GM12878 (cell line): ENCODE measurements around the gene NR1D2. TPM values are rescaled to one million over a fixed set of nuclear protein-coding genes. Genes with fewer than 3 reads are reported as not detected.

Source experiments
- ATAC-seq: fragments of 200-7000 bp; cut with Tn5 transposase; 3 replicates; pipeline ENCODE4 v1.9.1; 2020; ENCODE audit warnings: mild to moderate bottlenecking, moderate library complexity
- BruUV-seq: library from RNA; stranded (reverse); fragments of 400-500 nt; replicated peaks from 2 replicates; lab custom pipeline; 2021; lab: Mats Ljungman, UMichigan
- CTCF ChIA-PET: fragments of 300-600 bp; sonication (Branson Sonifier 250); formaldehyde crosslinking; extraction: SDS; loops from one replicate; lab custom pipeline; 2021; ENCODE audit warnings: inconsistent platforms; lab: Yijun Ruan, JAX
- POLR2A ChIA-PET: fragments of 350-600 bp; formaldehyde crosslinking; extraction: SDS; loops from one replicate; lab custom pipeline; 2021; ENCODE audit warnings: inconsistent platforms; lab: Charles Lee
- RAD21 ChIA-PET: fragments of 300-600 bp; sonication (Branson Sonifier 250); formaldehyde crosslinking; loops from one replicate; lab custom pipeline; 2023; ENCODE audit warnings: antibody characterized with exemption; ENCODE audit not compliant: unreplicated experiment; lab: Charles Lee
- SMC1A ChIA-PET: fragments of 300-600 bp; sonication (Branson Sonifier 250); formaldehyde crosslinking; loops from one replicate; lab custom pipeline; 2023; ENCODE audit not compliant: unreplicated experiment, uncharacterized antibody; lab: Charles Lee
- DNase-seq: peaks from one replicate; pipeline ENCODE4 v3.0.0-alpha.2; 2011; ENCODE audit warnings: low read depth, low spot score
- FAIRE-seq: peaks from 3 replicates; lab custom pipeline; 2011; peaks lifted over from hg19 to GRCh38; lab: Jason Lieb, UNC
- H2AFZ ChIP-seq: 2 replicates; pipeline ENCODE4 v1.6.0; 2011; ENCODE audit warnings: low read depth, low read length, control low read depth; ENCODE audit not compliant: control insufficient read depth
- H3K27ac ChIP-seq: 2 replicates; pipeline ENCODE4 v1.5.1; 2011; ENCODE audit warnings: control low read depth; ENCODE audit not compliant: control insufficient read depth, insufficient read depth
- H3K27me3 ChIP-seq, 2 experiments: replicated peaks in 1 of 2; 2 replicates each; pipeline versions ENCODE4 v1.6.0 to v1.6.1; 2011; ENCODE audit warnings: low read length in 1 of 2; ENCODE audit not compliant: control insufficient read depth in 2 of 2, insufficient read depth in 2 of 2
- H3K36me3 ChIP-seq, 2 experiments: 2 replicates each; pipeline ENCODE4 v1.5.1; 2011; ENCODE audit warnings: low read length in 1 of 2; ENCODE audit not compliant: control insufficient read depth in 2 of 2, insufficient read depth in 2 of 2
- H3K4me1 ChIP-seq: 2 replicates; pipeline ENCODE4 v1.6.1; 2011; ENCODE audit warnings: mild to moderate bottlenecking, low read length, moderate library complexity, mixed read lengths; ENCODE audit not compliant: control insufficient read depth, insufficient read depth
- H3K4me2 ChIP-seq: 2 replicates; pipeline ENCODE4 v1.6.0; 2011; ENCODE audit warnings: control low read depth; ENCODE audit not compliant: control insufficient read depth, insufficient read depth
- H3K4me3 ChIP-seq: fragments of 200-600 bp; sonication (generic); 2 replicates; pipeline ENCODE4 v1.5.1; 2016
- H3K79me2 ChIP-seq: 2 replicates; pipeline ENCODE4 v1.6.0; 2011; ENCODE audit warnings: low read length; ENCODE audit not compliant: control insufficient read depth, insufficient read depth
- H3K9ac ChIP-seq: 2 replicates; pipeline ENCODE4 v1.8.0; 2011; ENCODE audit warnings: low read length, control low read depth, mixed read lengths; ENCODE audit not compliant: control insufficient read depth, insufficient read depth
- H3K9me3 ChIP-seq: replicated peaks from 3 replicates; pipeline ENCODE4 v1.5.1; 2011; ENCODE audit warnings: mild to moderate bottlenecking, low read length; ENCODE audit not compliant: control insufficient read depth, insufficient read depth
- H4K20me1 ChIP-seq: 2 replicates; pipeline ENCODE4 v1.6.0; 2011; ENCODE audit not compliant: control insufficient read depth, insufficient read depth
- ATF7 ChIP-seq: fragments of 450-650 bp; IDR thresholded peaks from 2 replicates; pipeline ENCODE4 v1.6.1; 2016; ENCODE audit warnings: low read depth, mild to moderate bottlenecking
- HCFC1 ChIP-seq: fragments of 150-350 bp; IDR thresholded peaks from 2 replicates; pipeline ENCODE4 v1.6.1; 2014; ENCODE audit warnings: low read length
- JUND ChIP-seq: IDR thresholded peaks from 2 replicates; pipeline ENCODE4 v1.6.1; 2012; ENCODE audit warnings: low read depth, mild to moderate bottlenecking, low read length, improper control_type of control experiment, moderate library complexity
- SPI1 ChIP-seq: IDR thresholded peaks from 2 replicates; pipeline ENCODE4 v1.6.1; 2011; ENCODE audit warnings: low read depth, mild to moderate bottlenecking, low read length, moderate library complexity, borderline replicate concordance; ENCODE audit not compliant: insufficient read depth
- SUPT20H ChIP-seq: IDR thresholded peaks from 2 replicates; pipeline ENCODE4 v1.6.1; 2011; ENCODE audit warnings: low read depth, mild to moderate bottlenecking, low read length, moderate library complexity, borderline replicate concordance; ENCODE audit not compliant: control insufficient read depth
- TAF1 ChIP-seq: IDR thresholded peaks from 2 replicates; pipeline ENCODE4 v1.6.1; 2011; ENCODE audit warnings: mild to moderate bottlenecking, low read depth, low read length, borderline replicate concordance
- ZNF217 ChIP-seq: fragments of 450-650 bp; IDR thresholded peaks from 2 replicates; pipeline ENCODE4 v1.6.1; 2017; ENCODE audit warnings: antibody characterized with exemption, mild to moderate bottlenecking
- ZNF24 ChIP-seq: fragments of 450-650 bp; IDR thresholded peaks from 2 replicates; pipeline ENCODE4 v1.6.1; 2017; ENCODE audit warnings: antibody characterized with exemption, mild to moderate bottlenecking
- ZZZ3 ChIP-seq: IDR thresholded peaks from 2 replicates; pipeline ENCODE4 v1.6.1; 2011; ENCODE audit warnings: low read depth; ENCODE audit not compliant: control insufficient read depth, insufficient read length
- WGBS: methylation state at CpG from one replicate; pipeline ENCODE4 v1.1.6; 2016; ENCODE audit warnings: low lambda C conversion rate; ENCODE audit not compliant: insufficient replicate concordance, insufficient coverage; ENCODE audit errors: missing lambda C conversion rate; 5-methylcytosine and 5-hydroxymethylcytosine counted together
- in situ Hi-C: fragments of 300-500 bp; cut with MboI; formaldehyde crosslinking; loops from 9 replicates; pipeline ENCODE4 v1.14.3; 2018; ENCODE audit warnings: mixed read lengths
- intact Hi-C: fragments of 100-400 bp; cut with micrococcal nuclease; formaldehyde crosslinking; loops from one replicate; pipeline ENCODE4 v1.14.2; 2022; ENCODE audit not compliant: unreplicated experiment
- polyA plus RNA-seq, 11 experiments: library from polyadenylated mRNA; depleted of rRNA in 4 of 11; unstranded in 6 of 11; stranded (reverse) in 5 of 11; fragments of >200 nt; fragmentation: Nextera tagmentation in 4 of 11; fragmentation: Illumina TruSeq in 1 of 11; extraction: Ambion mirVana in 4 of 11; extraction: Trizol in 1 of 11; gene quantifications; 1 replicate in 1 of 11; 2 replicates in 10 of 11; pipeline versions ENCODE4 v1.2.1 to v1.2.3, GENCODE V29; 2011 to 2016; ENCODE audit warnings: inconsistent platforms in 2 of 11, missing spikeins in 2 of 11, low read depth in 1 of 11
- total RNA-seq, 4 experiments: library from RNA; depleted of rRNA in 3 of 4; stranded (reverse); fragments of >200 nt in 3 of 4; fragmentation: Illumina TruSeq in 1 of 4; extraction: Trizol in 1 of 4; gene quantifications; 2 replicates each; pipeline versions ENCODE4 v1.2.1 to v1.2.3, GENCODE V29; 2013 to 2021
- TF ChIP-seq, protein P1 (sequence below): fragments of 450-650 bp; IDR thresholded peaks from 2 replicates; pipeline ENCODE4 v1.6.1; 2017; ENCODE audit warnings: low read depth, mild to moderate bottlenecking, moderate library complexity

Gene NR1D2
- total and polyA plus RNA-seq, 10 of the 15 experiments (the other 5 are each of a cell fraction or from before 2014, with no cell fraction given): 0.67 to 5.3 (median 2.6) TPM

DNA sequence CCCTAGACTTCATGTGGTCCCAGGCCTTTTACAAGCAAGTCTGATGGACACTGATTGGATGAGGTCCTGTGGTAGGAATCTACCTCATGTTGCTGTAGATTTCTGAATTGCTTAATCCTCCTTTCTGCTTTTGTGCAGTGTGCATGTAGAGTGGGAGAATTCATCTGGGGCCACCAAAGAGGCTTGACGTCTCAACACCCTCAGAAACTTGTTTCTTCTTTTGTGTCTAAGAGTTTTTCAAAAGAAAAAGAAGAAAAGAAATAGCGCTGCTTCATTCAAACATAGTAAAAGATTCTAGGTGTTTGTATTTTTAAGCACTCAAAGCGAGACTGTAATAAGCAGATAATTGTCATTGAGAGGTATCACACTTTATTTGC is 46.2 kb downstream of the NR1D2 start:
- no peak overlapping the region for H3K4me2 ChIP-seq
- no peaks in the 10 kb centered on the region for H3K79me2 ChIP-seq
- intact Hi-C loops: no loop called here
- H3K27me3 ChIP-seq: no peaks in the 10 kb centered on the region
- no peak overlapping the region for H3K4me3 ChIP-seq
- no peak overlapping the region for H3K27ac ChIP-seq
- DNase-seq (no peak), FAIRE-seq (no peak), ATAC-seq (no peak)
- ChIA-PET CTCF (interaction anchor here (0.7 to 3.2 kb wide), 4 partner anchors 103 to 258 kb away, joined by 3 to 10 read pairs (median 4); no protein-coding TSS in a partner anchor), POLR2A (interaction anchor here (1.3 kb wide), 1 partner anchor 75 kb away, joined by 3 read pairs; the partner anchor contains the start of genes NKIRAS1 and RPL15)
- H2AFZ ChIP-seq: no peak overlapping the region
- H4K20me1 ChIP-seq: no peaks in the 10 kb centered on the region
- no peaks in the 10 kb centered on the region; the same call in 2 of the 3 replicates for H3K9me3 ChIP-seq
- H3K4me1 ChIP-seq: peaks cover 1% of the 10 kb centered on the region; the same call in 1 of the 2 replicates
- no peaks in the 10 kb centered on the region for H3K36me3 ChIP-seq
- BruUV-seq: no TSS peak
- in situ Hi-C loops: loop anchor here (5.0 kb wide), 1 partner anchor 251 kb away; no protein-coding TSS in a partner anchor
- no peak for TF ChIP-seq SPI1
- no peak for TF ChIP-seq ATF7
- no peak for TF ChIP-seq ZZZ3
- TF ChIP-seq, all 136 proteins: peak for 0
- no peak overlapping the region for H3K9ac ChIP-seq
- WGBS: 63% methylated on average over 3 of the region's 3 CpGs
- ChIA-PET RAD21 (no interaction called here), SMC1A (interaction anchor here (0.9 to 1.4 kb wide), 3 partner anchors 10 to 157 kb away, joined by 3 to 6 read pairs (median 4); no protein-coding TSS in a partner anchor)

DNA sequence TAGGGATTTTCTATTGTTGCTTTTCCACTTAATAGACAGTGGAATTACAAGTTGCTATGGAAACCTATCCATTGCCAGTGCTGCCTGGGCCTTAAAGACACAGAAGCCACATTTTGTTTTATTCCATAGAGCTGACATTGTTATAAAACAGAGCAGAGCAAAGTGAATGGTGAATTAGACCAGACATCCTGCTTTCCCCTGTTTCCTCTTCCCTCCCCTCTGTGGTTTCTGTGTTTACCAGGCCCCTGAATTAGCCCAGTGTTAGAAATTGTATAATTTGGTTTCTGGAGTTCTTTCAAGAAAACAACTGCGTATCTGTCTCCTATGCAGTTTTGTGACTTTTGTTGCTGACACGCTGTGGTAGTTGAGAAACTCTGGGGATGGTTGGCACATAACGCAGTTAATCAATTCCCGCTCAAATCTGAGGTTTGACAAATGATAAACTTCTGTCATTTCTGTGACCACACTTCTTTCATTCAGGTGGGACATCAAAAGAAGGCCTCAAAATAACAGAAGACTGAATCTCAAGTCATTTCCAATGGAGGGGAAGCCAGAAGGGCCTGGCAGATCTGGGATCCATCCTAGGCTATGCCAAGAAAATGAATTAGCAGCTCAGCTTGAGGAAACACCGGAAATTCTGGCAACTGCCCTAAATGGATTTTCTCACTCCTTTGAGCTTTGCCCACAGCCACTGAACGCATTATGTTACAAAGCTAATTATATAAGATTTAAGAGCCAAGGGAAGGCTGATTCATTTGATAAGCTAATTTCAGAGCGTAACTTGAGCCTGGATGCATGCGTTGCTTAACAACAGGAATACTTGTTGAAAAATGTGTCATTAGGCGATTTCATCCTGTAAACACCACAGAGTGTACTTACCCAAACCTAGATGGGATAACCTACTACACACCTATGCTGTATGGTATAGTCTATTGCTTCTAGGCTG is 46.9 kb downstream of the NR1D2 start:
- Histone ChIP-seq H3K27ac (no peak overlapping the region), H3K4me2 (no peak overlapping the region), H3K79me2 (no peaks in the 10 kb centered on the region), H3K9ac (no peak overlapping the region), H3K9me3 (no peaks in the 10 kb centered on the region; the same call in 2 of the 3 replicates), H3K36me3 (no peaks in the 10 kb centered on the region), H2AFZ (no peak overlapping the region), H3K4me1 (no peaks in the 10 kb centered on the region), H3K27me3 (no peaks in the 10 kb centered on the region), H4K20me1 (no peaks in the 10 kb centered on the region), H3K4me3 (no peak overlapping the region)
- ChIA-PET POLR2A (interaction anchor here (1.3 kb wide), 1 partner anchor 75 kb away, joined by 3 read pairs; the partner anchor contains the start of genes NKIRAS1 and RPL15), SMC1A (interaction anchor here (0.8 to 1.0 kb wide), 3 partner anchors 13 to 104 kb away, joined by 3 to 4 read pairs (median 3); no protein-coding TSS in a partner anchor), CTCF (interaction anchor here (1.1 to 3.2 kb wide), 3 partner anchors 103 to 158 kb away, joined by 3 to 10 read pairs (median 4); no protein-coding TSS in a partner anchor), RAD21 (interaction anchor here (0.6 to 1.8 kb wide), 3 partner anchors 62 to 158 kb away, joined by 3 to 6 read pairs (median 4); no protein-coding TSS in a partner anchor)
- WGBS: 73% methylated on average over 9 of the region's 9 CpGs
- no peak for FAIRE-seq
- in situ Hi-C loops: loop anchor here (5.0 kb wide), 1 partner anchor 250 kb away; no protein-coding TSS in a partner anchor
- intact Hi-C loops: no loop called here
- no peak for DNase-seq
- TF ChIP-seq ZNF217: no peak
- no peak for TF ChIP-seq HCFC1
- TF ChIP-seq ZNF24: no peak
- TF ChIP-seq JUND: no peak
- no peak for TF ChIP-seq TAF1
- TF ChIP-seq SUPT20H: no peak
- TF ChIP-seq, protein P1, sequence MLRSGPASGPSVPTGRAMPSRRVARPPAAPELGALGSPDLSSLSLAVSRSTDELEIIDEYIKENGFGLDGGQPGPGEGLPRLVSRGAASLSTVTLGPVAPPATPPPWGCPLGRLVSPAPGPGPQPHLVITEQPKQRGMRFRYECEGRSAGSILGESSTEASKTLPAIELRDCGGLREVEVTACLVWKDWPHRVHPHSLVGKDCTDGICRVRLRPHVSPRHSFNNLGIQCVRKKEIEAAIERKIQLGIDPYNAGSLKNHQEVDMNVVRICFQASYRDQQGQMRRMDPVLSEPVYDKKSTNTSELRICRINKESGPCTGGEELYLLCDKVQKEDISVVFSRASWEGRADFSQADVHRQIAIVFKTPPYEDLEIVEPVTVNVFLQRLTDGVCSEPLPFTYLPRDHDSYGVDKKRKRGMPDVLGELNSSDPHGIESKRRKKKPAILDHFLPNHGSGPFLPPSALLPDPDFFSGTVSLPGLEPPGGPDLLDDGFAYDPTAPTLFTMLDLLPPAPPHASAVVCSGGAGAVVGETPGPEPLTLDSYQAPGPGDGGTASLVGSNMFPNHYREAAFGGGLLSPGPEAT: no peak
- no peak for ATAC-seq
- BruUV-seq: no TSS peak
